ENCODE measurements around the gene WAC.

Gene WAC

GRCh38 chr10:28523725-28524252 lies 9.1 kb upstream of the WAC start:
- DNase-seq (ENCODE audit: low read depth): no peak

DNA sequence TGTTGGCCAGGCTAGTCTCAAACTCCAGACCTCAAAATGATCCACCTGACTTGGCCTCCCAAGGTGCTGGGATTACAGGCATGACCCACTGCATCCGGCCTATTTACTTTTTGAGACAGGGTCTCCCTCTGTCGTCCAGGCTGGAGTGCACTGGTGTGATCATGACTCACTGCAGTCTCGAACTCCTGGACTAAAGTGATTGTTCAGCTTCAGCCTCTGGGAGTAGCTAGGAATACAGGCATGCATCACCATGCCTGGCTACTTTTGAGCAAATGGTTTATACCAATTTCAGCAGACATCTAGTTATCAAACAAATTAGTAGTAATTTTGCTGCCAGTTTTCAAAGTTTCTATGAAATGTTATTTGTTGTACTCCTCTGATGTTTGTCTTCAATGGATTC lies 2.2 kb upstream of the WAC start:
- H3K4me3 ChIP-seq (ENCODE audit: low read depth, low read length): no peak overlapping the region
- DNase-seq (ENCODE audit: low read depth): no peak

More at GRCh38 chr10:28523725-28524252, 9.1 kb upstream of the WAC start:
- H3K4me3 ChIP-seq (ENCODE audit: low read depth, low read length): no peak overlapping the region

GRCh38 chr10:28533186-28533564 lies 257 bp downstream of the WAC start:
- H3K4me3 ChIP-seq (ENCODE audit: low read depth, low read length): peak overlapping the region; percentile 87
- DNase-seq (ENCODE audit: low read depth): no peak

- peak; percentile 4 for DNase-seq (ENCODE audit: low read depth)
- H3K4me3 ChIP-seq (ENCODE audit: low read depth, low read length): peak overlapping the region; percentile 87
These were observed 820 bp downstream of the WAC start for GRCh38 chr10:28533571-28534304.

DNA sequence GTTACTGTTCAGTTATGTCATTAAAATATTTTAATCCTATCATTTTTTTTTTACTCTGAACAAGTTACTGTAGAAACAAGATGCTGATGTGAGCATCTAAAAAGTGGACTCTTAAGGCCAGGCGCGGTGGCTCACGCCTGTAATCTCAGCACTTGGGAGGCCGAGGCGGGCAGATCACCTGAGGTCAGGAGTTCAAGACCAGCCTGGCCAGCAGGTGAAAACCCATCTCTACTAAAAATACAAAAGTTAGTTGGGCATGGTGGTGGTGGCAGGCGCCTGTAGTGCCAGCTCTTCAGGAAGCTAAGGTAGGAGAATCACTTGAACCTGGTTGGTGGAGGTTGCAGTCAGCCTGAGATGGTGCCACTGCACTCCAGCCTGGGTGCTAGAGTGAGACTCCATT lies 2.9 kb downstream of the WAC start:
- H3K4me3 ChIP-seq (ENCODE audit: low read depth, low read length): no peak overlapping the region
- DNase-seq (ENCODE audit: low read depth): no peak

DNA sequence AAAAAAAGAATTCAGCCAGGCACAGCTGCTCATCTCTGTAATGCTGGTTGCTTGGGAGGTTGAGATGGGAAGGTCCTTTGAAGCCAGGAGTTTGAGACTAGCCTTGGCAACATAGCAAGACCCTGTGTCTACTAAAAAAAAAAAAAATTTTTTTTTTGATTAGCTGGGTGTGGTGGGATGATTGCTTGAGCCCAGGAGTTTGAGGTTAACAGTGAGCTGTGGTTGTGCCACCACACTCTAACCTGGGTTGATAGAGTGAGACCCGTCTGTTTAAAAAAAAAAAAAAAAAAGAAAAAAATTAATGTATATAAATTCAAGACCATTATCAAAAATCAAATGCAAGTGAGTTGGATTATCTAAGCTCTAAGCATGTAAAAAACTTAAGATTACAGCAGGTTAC lies 5.7 kb downstream of the WAC start:
- no peak overlapping the region for H3K4me3 ChIP-seq (ENCODE audit: low read depth, low read length)

GRCh38 chr10:28540145-28540544 lies 7.2 kb downstream of the WAC start:
- no peak for DNase-seq (ENCODE audit: low read depth)
- no peak overlapping the region for H3K4me3 ChIP-seq (ENCODE audit: low read depth, low read length)

More for the DNA sequence above, 5.7 kb downstream of the WAC start:
- no peak for DNase-seq (ENCODE audit: low read depth)

- no peak overlapping the region for H3K4me3 ChIP-seq (ENCODE audit: low read depth, low read length)
- no peak for DNase-seq (ENCODE audit: low read depth)
These were observed 8.9 kb downstream of the WAC start for GRCh38 chr10:28541717-28542365.

GRCh38 chr10:28542728-28543127 lies 9.8 kb downstream of the WAC start:
- no peak overlapping the region for H3K4me3 ChIP-seq (ENCODE audit: low read depth, low read length)
- DNase-seq (ENCODE audit: low read depth): no peak

- no peak overlapping the region for H3K4me3 ChIP-seq (ENCODE audit: low read depth, low read length)
- no peak for DNase-seq (ENCODE audit: low read depth)
These were observed 11.1 kb downstream of the WAC start for GRCh38 chr10:28544058-28544457.

GRCh38 chr10:28545967-28546644 lies 13.2 kb downstream of the WAC start:
- no peak for DNase-seq (ENCODE audit: low read depth)
- no peak overlapping the region for H3K4me3 ChIP-seq (ENCODE audit: low read depth, low read length)

DNA sequence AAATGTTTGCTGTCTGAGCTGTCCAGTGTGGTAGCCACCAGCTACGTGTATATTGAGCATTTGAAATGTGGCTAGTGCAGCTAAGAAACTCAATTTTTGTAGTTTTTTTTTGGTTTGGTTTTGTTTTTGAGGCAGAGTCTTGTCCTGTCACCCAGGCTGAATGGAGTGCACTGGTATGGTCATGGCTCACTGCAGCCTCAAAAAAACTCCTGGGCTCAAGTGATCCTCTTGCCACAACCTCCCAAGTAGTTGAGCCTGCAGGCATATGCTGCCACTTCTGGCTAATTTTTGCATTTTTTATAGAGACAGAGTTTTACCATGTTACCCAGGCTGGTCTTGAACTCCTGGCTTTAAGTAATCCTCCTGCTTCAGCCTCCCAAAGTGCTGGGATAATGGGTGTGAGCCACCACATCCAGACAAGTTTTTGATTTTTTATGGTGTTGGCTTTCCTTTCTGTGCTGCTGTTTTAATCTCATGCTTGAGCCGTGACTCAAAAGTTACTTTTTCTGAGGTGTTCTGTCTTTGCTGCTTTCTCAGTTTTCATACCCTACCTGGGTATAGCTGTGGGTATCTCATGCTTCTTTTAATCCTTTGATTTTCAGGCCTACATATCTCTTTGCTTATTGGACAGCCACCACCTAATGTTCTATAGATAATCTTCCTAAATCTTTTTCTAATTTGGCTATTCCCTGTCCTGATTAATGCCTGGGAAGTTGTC lies 16.0 kb downstream of the WAC start:
- no peak for DNase-seq (ENCODE audit: low read depth)
- no peak overlapping the region for H3K4me3 ChIP-seq (ENCODE audit: low read depth, low read length)

- H3K4me3 ChIP-seq (ENCODE audit: low read depth, low read length): no peak overlapping the region
- no peak for DNase-seq (ENCODE audit: low read depth)
These were observed 18.2 kb downstream of the WAC start for GRCh38 chr10:28551086-28551485.

DNA sequence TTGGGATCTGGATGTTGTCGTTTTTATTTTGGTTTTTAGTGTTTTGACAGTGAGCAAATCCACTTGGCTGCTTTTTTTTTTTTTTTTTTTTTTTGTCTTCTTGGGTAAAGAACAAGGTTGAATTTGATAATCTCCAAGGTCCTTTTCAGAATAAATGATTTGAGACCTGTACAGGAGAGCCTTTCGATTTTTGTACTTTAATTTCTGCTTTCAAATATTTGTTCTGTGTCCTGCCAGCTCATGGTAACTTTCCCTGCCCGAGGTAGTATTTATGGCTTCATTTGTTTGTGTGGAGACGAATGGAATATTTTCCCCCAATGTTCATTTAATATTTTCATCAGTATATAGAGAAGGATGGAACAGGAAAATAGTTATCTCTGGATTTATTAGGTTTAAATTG lies 19.9 kb downstream of the WAC start:
- no peak overlapping the region for H3K4me3 ChIP-seq (ENCODE audit: low read depth, low read length)
- DNase-seq (ENCODE audit: low read depth): no peak

DNA sequence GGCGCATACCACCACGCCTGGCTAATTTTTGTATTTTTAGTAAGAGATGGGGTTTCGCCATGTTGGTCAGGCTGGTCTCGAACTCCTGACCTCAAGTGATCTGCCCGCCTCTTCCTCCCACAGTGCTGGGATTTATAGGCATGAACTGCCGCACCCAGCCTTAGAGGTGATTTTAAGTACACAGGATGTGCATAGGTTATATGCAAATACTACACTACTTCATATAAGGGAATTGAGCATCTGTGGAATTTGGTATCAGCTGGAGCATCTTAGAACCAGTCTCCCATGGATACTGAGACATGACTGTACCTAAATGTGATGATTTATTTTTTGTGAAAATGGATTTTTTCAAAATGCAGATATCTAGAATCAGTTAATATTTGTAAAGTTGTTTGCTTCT lies 21.1 kb downstream of the WAC start:
- DNase-seq (ENCODE audit: low read depth): no peak
- H3K4me3 ChIP-seq (ENCODE audit: low read depth, low read length): no peak overlapping the region

DNA sequence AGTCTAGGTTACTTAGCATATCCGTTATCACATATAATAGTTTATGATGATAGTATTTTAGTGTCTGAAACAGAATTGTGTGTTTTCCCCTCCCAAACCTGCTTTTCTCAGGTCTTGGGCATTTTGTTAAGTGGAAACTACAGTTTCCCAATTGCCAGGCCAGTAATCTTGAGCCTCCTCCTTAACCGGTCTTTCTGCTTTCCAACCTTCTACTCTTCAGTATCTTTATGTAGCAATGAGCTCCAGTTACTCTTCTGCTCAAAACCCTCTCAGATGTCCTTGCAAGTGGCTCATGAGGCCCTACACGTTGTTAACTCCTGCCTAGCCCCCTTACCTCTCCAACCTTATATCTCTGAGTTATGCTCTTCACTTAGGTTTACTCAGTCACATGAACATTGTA lies 22.0 kb downstream of the WAC start:
- no peak overlapping the region for H3K4me3 ChIP-seq (ENCODE audit: low read depth, low read length)
- no peak for DNase-seq (ENCODE audit: low read depth)

DNA sequence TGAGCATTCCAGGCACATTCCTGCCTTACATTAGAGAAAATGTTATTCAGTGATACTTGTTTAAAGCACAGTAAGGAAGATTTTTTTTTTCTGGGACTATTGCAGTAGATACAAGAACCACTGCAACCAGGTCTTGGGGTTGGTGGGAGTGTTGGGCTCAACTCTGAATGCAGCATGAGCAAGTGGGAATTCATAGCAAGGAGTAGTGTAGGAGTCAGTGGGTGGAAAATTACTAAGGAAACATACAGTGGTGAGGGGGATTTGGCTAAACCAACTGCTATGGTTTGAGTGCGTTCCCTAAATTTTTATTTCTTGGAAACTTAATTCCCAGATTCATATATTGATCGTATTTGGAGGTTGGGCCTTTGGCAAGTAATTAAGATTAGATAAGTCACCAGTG lies 22.4 kb downstream of the WAC start:
- H3K4me3 ChIP-seq (ENCODE audit: low read depth, low read length): no peak overlapping the region
- DNase-seq (ENCODE audit: low read depth): no peak

DNA sequence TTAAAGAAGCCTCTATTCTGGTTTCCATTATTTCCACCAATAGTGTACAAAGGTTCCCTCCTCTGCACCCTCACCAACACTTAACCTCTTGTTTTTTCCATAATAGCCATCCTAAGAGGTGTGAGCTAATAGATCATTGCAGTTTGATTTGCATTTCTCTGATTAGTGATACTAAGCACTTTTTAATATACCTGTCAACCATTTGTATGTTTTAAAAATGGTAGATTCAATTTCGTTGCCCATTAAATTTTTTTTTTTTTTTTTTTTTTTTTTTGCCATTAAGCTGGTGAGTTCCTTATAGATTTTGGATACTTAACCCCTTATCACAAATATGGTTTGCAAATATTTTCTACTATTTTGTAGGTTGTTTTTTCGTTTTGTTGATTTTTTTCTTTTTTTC lies 23.2 kb downstream of the WAC start:
- no peak overlapping the region for H3K4me3 ChIP-seq (ENCODE audit: low read depth, low read length)

DNA sequence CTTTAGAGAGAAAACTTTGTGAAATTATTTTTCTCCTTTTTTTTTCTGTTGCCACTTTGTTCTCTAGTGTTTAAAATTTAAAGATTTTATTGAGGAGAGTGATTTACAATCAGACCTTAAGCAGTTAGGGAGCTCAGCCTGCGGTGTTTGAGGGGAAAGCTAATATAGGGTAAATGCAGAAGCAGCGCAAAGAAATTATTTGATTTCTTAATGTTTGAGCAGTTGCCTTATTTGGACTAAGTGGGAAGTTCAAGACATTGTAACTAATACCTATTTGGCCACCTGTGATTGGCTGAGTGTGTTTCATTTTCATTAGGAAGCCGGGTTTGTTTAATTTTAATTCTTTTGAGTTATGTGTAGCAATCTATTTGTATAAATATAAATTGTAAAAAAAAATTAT lies 25.3 kb downstream of the WAC start:
- no peak for DNase-seq (ENCODE audit: low read depth)
- no peak overlapping the region for H3K4me3 ChIP-seq (ENCODE audit: low read depth, low read length)

More for the DNA sequence above, 23.2 kb downstream of the WAC start:
- no peak for DNase-seq (ENCODE audit: low read depth)
